Type B pancreatic cell (in vitro differentiated cells): ENCODE measurements around the gene SULT2B1. TPM values are rescaled to one million over a fixed set of nuclear protein-coding genes. Genes with fewer than 3 reads are reported as not detected.
A peak's percentile ranks its signal among the peaks of the same experiment; 100 is the strongest.

Source experiments
- DNase-seq: peaks from one replicate; pipeline ENCODE4 v3.0.0; 2021; ENCODE audit warnings: mixed read lengths; ENCODE audit not compliant: unreplicated experiment; ENCODE audit errors: extremely low spot score
- H3K27ac Mint-ChIP-seq: 2 replicates; pipeline ENCODE4 v1.8.0; 2021; ENCODE audit warnings: mild to moderate bottlenecking, mixed read lengths
- H3K27me3 Mint-ChIP-seq: 2 replicates; pipeline ENCODE4 v1.8.0; 2021; ENCODE audit warnings: mixed read lengths
- H3K36me3 Mint-ChIP-seq: 2 replicates; pipeline ENCODE4 v1.8.0; 2021; ENCODE audit warnings: mixed read lengths
- H3K4me1 Mint-ChIP-seq: one replicate; pipeline ENCODE4 v1.8.0; 2021; ENCODE audit warnings: mixed read lengths; ENCODE audit not compliant: unreplicated experiment
- H3K4me3 Mint-ChIP-seq: 2 replicates; pipeline ENCODE4 v1.8.0; 2021; ENCODE audit warnings: mild to moderate bottlenecking, mixed read lengths
- H3K9me3 Mint-ChIP-seq: 2 replicates; pipeline ENCODE4 v1.8.0; 2021; ENCODE audit warnings: mixed read lengths
- total RNA-seq: library from RNA; stranded (reverse); gene quantifications from 2 replicates; pipeline ENCODE4 v1.2.1, GENCODE V29; 2021; ENCODE audit warnings: low replicate concordance
- TF ChIP-seq, protein P1 (sequence below): fragments of 200-600 bp; sonication (generic); conservative IDR thresholded peaks from 2 replicates; pipeline ENCODE4 v1.5.0; 2021; ENCODE audit warnings: antibody characterized with exemption, mild to moderate bottlenecking

SULT2B1 gene
- total RNA-seq, 1 donor from 2014 or later, result 0.77 TPM

DNA sequence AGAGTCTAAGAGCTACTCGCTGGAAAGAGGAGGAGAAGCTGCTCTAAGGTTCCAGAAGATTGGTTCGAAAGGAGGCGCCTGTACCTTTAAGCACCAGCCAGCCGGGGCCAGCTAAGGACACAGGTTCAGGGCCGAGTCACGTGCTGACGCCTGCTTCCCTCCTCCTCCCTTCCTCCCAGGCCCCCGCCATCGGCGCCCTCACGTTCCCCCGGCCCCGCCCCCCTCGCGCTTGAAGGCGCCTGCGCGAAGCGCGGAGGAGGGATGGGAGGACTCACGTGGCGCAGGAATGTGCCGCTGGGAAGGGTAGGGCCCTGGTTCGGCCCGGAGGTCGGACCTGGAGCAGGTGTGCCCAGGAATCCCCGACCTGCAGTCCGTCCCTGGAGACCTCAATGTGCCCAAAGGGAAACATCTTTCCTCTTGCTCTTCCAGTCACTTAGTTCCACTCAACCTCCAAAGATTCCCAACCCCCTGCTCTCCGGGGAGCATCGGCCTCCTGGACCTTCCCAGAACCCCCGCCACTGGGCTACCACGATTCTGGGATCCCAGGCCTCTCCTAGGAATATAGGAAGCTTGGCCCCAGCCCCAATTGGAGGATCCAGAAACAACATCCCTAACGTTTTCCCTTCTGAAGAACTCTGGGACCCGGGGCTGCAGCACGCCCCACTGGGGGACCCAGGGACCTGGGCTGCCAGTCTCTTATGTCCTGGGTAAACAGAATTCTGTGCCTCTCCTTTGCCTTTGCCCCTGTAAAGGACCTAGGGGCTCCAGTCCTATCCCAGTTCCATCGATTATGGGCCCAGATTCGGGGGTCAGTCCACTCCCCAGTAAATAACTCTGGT lies 82.7 kb downstream of the SULT2B1 start:
- TF ChIP-seq, protein P1, sequence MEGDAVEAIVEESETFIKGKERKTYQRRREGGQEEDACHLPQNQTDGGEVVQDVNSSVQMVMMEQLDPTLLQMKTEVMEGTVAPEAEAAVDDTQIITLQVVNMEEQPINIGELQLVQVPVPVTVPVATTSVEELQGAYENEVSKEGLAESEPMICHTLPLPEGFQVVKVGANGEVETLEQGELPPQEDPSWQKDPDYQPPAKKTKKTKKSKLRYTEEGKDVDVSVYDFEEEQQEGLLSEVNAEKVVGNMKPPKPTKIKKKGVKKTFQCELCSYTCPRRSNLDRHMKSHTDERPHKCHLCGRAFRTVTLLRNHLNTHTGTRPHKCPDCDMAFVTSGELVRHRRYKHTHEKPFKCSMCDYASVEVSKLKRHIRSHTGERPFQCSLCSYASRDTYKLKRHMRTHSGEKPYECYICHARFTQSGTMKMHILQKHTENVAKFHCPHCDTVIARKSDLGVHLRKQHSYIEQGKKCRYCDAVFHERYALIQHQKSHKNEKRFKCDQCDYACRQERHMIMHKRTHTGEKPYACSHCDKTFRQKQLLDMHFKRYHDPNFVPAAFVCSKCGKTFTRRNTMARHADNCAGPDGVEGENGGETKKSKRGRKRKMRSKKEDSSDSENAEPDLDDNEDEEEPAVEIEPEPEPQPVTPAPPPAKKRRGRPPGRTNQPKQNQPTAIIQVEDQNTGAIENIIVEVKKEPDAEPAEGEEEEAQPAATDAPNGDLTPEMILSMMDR, result no peak
- peak overlapping the region; percentile 86 for H3K4me3 Mint-ChIP-seq
- peaks cover 15% of the 10 kb centered on the region for H3K36me3 Mint-ChIP-seq
- H3K9me3 Mint-ChIP-seq, result no peaks in the 10 kb centered on the region
- DNase-seq, result peak; percentile 97
- no peaks in the 10 kb centered on the region for H3K27me3 Mint-ChIP-seq
- H3K27ac Mint-ChIP-seq, result peak overlapping the region; percentile 96
- peaks cover 32% of the 10 kb centered on the region for H3K4me1 Mint-ChIP-seq

DNA sequence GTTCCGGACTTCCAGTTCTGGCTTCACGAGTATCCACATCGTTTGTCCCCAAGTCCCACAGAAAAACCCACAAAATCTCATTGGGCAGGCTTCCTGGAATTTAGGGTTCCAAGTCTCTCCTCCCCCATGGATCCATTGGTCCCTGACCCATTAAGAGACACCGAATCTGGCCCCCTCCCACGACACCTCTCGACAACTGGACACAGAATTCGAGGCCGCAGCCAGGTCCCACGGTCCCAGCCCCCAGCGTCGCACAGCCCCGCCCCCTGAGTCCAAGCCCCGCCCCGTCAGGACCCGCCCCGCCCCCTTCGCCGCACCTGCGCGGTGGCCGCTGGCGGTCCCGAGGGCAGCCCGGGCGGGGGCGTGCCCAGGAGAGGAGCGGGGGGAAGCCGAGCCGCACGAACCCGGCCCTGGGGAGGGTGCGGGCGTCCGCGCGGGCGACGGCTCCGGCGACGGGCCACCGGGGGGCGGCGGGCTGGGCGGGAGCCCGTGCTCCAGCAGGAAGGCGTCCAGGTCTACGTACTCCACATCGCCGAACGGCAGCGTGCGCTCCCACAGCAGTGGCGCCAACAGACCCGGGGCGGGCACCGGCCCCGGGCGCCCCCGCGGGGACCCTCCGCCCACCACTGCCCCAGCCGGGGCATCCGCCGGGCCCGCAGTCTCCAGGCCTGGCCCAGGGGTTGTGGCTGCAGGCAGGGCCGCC lies 83.4 kb downstream of the SULT2B1 start:
- Mint-ChIP-seq H3K27ac (peak overlapping the region; percentile 96), H3K4me1 (peaks cover 25% of the 10 kb centered on the region), H3K4me3 (peak overlapping the region; percentile 91), H3K36me3 (peaks cover 15% of the 10 kb centered on the region), H3K27me3 (no peaks in the 10 kb centered on the region), H3K9me3 (no peaks in the 10 kb centered on the region)
- DNase-seq, result peak; percentile 82
- TF ChIP-seq, protein P1, result no peak

DNA sequence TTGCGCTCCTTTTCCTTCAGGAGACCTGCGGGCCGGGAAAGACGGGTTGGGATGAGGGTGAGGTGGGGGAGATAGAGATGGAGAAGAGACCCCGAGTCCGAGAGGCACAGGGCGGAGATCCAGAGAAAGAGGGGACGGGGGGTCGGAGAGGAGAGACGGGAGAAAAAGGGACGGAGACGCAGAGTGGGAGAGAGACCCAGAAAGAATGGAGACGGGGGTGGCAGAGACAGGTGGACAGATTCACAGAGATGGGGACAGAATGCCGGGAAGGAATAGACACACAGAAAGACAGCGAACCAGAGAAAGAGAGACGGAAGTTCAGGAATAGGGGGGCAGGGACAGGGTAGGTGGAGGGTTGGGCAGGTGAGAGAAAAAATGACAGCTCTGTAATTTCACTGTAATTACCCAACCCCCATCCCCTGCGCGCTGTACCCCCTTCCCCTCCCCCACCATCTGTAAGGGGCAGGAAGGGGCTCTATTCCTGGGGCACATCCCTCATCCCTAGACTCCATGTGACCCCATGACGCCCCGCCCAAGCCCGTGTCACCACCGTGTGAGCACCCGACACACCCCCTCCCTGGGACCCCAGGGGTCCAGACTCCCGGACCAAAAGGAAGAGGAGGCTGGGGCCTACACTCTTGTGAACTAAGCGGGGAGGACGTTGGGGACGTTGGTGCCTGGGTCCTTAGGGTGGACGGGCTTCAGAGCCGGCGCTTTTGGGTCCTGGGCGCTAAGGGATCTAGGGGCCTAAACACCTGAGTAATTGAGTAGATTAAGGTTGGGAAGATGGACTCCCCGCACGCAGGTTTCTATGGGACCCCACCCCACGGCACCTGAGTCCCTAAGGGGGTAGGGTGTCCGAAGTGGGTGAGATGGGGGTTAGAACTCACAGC lies 84.2 kb downstream of the SULT2B1 start:
- TF ChIP-seq, protein P1, result no peak
- Mint-ChIP-seq H3K27me3 (no peaks in the 10 kb centered on the region), H3K4me1 (peaks cover 24% of the 10 kb centered on the region), H3K36me3 (peaks cover 15% of the 10 kb centered on the region), H3K9me3 (no peaks in the 10 kb centered on the region), H3K4me3 (peak overlapping the region; percentile 91), H3K27ac (peak overlapping the region; percentile 96)
- no peak for DNase-seq

DNA sequence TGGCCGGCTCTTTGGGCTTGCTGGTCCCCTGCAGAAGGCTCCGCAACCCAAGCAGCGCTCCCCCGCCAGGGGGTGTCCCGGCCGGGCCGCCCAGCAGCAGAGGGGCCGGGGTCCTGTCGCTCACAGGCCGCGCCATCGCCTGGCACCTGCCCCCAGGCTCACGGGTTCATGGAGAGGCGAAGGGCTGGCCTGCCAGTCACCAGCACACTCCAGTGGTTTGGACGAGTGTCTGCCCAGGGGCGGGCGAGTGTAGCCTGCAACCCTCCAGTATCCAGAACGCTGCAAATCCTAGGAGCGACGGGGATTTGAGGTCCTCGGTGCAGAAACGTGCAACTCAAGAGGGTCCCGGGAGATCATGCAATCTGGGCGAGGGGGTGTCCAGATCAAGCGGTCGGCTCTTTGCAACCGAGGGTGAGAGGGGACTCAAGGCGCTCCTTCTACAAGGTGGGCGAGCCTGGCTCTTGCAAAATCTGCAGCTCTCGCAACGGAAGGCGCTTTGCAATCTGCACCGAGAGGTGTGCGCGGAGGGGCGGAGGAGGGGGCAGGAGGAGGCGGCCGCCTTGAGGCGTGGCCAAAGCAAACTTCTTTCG lies 85.0 kb downstream of the SULT2B1 start, which contains the start of gene DBP:
DBP (minus strand) TSS at position 521 of the 590 bp plus-strand sequence; CDS start at position 136, 385 bp downstream.
- no peak for DNase-seq
- H3K9me3 Mint-ChIP-seq, result no peaks in the 10 kb centered on the region
- peak within 1 kb of the TSS; percentile 96 for H3K27ac Mint-ChIP-seq
- H3K27me3 Mint-ChIP-seq, result no peaks in the 10 kb centered on the region
- TF ChIP-seq, protein P1, result no peak
- peaks cover 15% of the 10 kb centered on the region for H3K36me3 Mint-ChIP-seq
- peaks cover 19% of the 10 kb centered on the region for H3K4me1 Mint-ChIP-seq
- H3K4me3 Mint-ChIP-seq, result peak within 1 kb of the TSS; percentile 91

DNA sequence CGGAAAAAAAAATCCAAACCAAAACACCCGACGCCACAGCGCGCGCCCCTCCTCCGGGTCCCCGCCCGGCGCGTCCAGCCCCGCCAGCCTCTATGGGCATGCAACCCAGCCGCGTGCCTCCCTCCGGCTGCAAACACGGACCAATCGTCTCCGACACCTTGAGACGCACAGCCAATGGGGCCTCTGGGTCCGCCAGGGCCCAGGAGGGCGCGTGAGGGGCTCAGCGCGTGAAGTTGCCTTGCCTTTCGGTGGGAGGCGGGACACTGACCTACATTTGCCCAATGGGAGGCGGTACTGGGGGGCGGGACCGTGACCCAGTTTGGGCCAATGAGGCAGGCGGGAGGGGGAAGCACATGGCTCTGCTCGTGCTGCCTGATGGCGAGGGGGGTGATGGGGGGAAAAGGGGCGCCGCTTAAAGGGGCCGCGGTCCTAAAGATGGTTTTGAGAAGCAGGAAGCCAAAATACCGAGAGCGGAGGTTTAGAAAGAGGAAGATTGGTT lies 85.5 kb downstream of the SULT2B1 start:
- Mint-ChIP-seq H3K4me3 (peak overlapping the region; percentile 91), H3K27me3 (no peaks in the 10 kb centered on the region), H3K27ac (peak overlapping the region; percentile 96), H3K9me3 (no peaks in the 10 kb centered on the region), H3K4me1 (peaks cover 18% of the 10 kb centered on the region), H3K36me3 (peaks cover 13% of the 10 kb centered on the region)
- peak; percentile 99 for DNase-seq
- TF ChIP-seq, protein P1, result no peak
